ENCODE measurements around the gene S100A7A.

The S100A7A gene

GRCh38 chr1:153470707-153471106 is 54.4 kb downstream of the S100A7A start:
- Histone ChIP-seq H4K20me1 (ENCODE audit: control insufficient read depth, insufficient read depth, low read depth, low read length) (no peaks in the 10 kb centered on the region), H3K27ac (ENCODE audit: low read depth, low read length) (no peak overlapping the region), H3K4me1 (ENCODE audit: control insufficient read depth, low read length) (no peaks in the 10 kb centered on the region), H3K36me3 (ENCODE audit: control insufficient read depth, low read length) (no peaks in the 10 kb centered on the region), H3F3A (ENCODE audit: control insufficient read depth, insufficient read depth) (no peaks in the 10 kb centered on the region), H3K27me3 (ENCODE audit: control insufficient read depth, low read length) (no peaks in the 10 kb centered on the region), H3K9me3 (ENCODE audit: control insufficient read depth, insufficient read depth, low read length) (peaks cover 13% of the 10 kb centered on the region; the same call in 1 of the 2 replicates), H3K9me2 (replicated peaks; ENCODE audit: control insufficient read depth, low read length) (no peaks in the 10 kb centered on the region), H3K4me3 (ENCODE audit: low read length) (no peak overlapping the region), H3K4me2 (ENCODE audit: low read length) (no peak overlapping the region), H3K79me2 (ENCODE audit: control insufficient read depth, low read length) (no peaks in the 10 kb centered on the region)
- no peak for TF ChIP-seq EZH2phosphoT487 (IDR thresholded peaks at IDR 0.05; ENCODE audit: borderline replicate concordance, low read length)
- TF ChIP-seq, protein P1, sequence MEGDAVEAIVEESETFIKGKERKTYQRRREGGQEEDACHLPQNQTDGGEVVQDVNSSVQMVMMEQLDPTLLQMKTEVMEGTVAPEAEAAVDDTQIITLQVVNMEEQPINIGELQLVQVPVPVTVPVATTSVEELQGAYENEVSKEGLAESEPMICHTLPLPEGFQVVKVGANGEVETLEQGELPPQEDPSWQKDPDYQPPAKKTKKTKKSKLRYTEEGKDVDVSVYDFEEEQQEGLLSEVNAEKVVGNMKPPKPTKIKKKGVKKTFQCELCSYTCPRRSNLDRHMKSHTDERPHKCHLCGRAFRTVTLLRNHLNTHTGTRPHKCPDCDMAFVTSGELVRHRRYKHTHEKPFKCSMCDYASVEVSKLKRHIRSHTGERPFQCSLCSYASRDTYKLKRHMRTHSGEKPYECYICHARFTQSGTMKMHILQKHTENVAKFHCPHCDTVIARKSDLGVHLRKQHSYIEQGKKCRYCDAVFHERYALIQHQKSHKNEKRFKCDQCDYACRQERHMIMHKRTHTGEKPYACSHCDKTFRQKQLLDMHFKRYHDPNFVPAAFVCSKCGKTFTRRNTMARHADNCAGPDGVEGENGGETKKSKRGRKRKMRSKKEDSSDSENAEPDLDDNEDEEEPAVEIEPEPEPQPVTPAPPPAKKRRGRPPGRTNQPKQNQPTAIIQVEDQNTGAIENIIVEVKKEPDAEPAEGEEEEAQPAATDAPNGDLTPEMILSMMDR (IDR thresholded peaks at IDR 0.05; ENCODE audit: low read depth, low read length, poor library complexity, severe bottlenecking), result no peak
